GM12875 (cell line): ENCODE data around the gene NDST1.

Experiments used
- H3K4me3 ChIP-seq: one replicate; pipeline ENCODE4 v1.5.1; 2011; ENCODE audit warnings: low read depth, low read length, control low read depth
- CTCF ChIP-seq: IDR thresholded peaks from 2 replicates; pipeline ENCODE4 v1.5.1; 2011; ENCODE audit warnings: low read depth, mild to moderate bottlenecking, control low read depth, inconsistent platforms, low read length, moderate library complexity, borderline replicate concordance; ENCODE audit not compliant: insufficient read depth

NDST1 gene

GRCh38 chr5:150538007-150538917 is 30.3 kb downstream of the NDST1 start:
- TF ChIP-seq CTCF = no peak
- no peak overlapping the region for H3K4me3 ChIP-seq

- H3K4me3 ChIP-seq = no peak overlapping the region
- no peak for TF ChIP-seq CTCF
Measured at GRCh38 chr5:150539206-150539605, 31.3 kb downstream of the NDST1 start.

- TF ChIP-seq CTCF = no peak
- H3K4me3 ChIP-seq = no peak overlapping the region
Measured at GRCh38 chr5:150540042-150540441, 32.1 kb downstream of the NDST1 start.

GRCh38 chr5:150540615-150541396 is 32.9 kb downstream of the NDST1 start:
- no peak overlapping the region for H3K4me3 ChIP-seq
- no peak for TF ChIP-seq CTCF

- no peak for TF ChIP-seq CTCF
- no peak overlapping the region for H3K4me3 ChIP-seq
Measured at GRCh38 chr5:150541397-150541675, 33.4 kb downstream of the NDST1 start.

- TF ChIP-seq CTCF = no peak
- H3K4me3 ChIP-seq = no peak overlapping the region
Measured at GRCh38 chr5:150541895-150542294, 34.0 kb downstream of the NDST1 start.
